Fibroblast of peridontal ligament (primary cell): ENCODE results near the gene DTNB.
A peak's percentile ranks its signal among the peaks of the same experiment; 100 is the strongest.

ENCODE experiments used
- DNase-seq: peaks from one replicate; pipeline ENCODE4 v3.0.0-alpha.2; 2010; ENCODE audit errors: extremely low read depth

Gene DTNB

DNA sequence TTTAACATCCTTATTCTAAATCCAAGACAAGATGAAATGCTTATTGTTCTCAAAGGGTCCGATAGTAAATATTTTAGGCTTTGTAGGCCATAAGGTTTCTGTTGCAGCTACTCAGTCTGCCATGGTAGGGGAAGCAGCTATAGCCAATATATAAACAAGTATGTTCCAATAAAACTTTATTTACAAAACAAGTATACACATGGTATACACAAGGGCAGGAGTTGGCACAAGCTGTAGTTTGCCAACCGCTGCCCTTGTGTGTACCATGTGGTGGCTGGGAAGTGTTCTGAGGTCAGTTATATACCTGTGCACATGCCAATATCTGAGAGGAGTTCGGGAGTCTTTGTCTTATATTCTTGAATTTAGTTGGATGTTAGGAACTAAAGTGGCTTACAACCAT lies 205.6 kb downstream of the DTNB start:
- DNase-seq: no peak

DNA sequence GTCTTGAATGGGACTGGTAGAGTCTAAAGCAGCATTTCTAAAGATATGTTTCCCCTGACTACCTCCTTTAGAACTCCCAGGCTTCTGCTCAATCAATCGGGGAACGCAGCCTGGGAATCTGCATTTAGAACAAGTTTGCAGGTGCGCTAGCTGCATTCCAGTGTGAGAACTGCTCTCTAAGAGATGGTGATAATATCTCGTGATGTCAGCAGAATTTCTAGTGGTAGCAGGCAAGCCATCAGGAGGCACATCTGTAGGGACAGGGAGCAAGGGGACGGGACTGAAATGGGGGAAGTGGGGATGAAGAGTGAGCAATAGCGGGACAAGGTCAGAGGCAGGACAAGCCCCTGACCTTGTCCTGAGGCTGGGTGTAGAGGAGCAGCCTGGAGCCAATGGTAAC lies 211.4 kb downstream of the DTNB start:
- DNase-seq: no peak

DNA sequence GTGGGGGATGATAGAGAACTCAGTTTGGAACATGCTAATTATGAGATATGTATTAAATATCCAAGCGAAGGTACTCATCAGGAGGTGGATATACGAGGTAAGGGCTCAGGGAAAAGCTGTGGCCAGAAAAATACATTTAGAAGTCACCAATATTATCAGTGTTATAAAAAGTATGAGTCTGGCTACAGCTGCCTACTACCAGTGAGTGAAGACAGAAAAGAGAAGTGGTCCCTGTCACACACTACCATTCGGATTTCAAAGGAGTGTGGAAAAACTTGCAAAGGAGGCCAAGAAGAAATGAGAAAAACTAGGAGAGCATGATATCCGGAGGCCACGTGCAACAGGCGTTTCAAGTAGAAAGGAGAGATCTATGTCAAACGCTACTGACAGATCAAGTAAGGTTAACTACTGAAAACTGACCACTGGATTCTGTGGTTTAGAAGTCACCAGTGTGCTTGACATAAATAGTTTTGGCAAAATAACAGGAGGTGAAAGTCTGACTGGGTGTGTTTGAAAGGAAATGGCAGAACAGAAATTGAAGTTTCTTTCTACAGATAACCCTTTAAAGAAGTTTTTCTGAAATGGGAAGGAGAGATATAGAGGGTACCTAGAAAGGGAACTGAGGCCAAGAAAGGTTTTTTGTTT lies 213.0 kb downstream of the DTNB start:
- no peak for DNase-seq

DNA sequence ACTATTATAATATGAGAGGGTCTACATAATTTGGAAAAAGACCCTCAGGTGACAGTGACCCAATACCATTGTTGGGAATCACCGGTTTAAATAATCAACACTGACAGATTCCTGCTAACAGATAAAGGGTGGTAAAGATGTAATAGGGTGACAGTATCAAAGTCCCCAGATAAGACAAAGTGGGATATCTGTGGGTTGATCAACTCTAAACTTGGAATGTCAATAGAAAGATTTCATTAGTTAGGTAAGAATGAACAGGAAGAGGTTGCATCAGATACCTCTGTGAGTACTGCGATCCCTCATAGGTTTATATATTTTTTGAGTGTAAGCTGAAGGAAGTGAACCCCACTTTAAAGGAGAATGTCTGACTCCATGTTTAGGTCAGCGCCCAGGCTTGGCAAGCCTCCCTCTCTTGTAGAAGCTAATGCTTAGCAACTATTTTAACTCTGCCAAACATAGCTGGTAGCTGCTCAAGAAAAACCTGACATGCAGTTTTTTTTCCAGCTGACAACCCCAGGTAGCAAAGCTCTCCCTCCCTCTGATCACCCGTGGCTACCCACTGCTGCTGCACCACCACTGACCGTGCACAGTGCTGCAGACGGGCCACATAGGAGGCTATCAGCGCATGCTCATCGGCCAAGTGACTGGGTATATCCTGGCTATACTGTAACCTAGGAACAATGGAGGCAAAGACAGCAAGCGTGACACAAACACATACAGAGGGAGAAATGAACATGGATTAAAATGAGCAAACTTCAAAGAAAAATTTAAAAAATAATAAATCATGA lies 218.4 kb downstream of the DTNB start:
- no peak for DNase-seq

DNA sequence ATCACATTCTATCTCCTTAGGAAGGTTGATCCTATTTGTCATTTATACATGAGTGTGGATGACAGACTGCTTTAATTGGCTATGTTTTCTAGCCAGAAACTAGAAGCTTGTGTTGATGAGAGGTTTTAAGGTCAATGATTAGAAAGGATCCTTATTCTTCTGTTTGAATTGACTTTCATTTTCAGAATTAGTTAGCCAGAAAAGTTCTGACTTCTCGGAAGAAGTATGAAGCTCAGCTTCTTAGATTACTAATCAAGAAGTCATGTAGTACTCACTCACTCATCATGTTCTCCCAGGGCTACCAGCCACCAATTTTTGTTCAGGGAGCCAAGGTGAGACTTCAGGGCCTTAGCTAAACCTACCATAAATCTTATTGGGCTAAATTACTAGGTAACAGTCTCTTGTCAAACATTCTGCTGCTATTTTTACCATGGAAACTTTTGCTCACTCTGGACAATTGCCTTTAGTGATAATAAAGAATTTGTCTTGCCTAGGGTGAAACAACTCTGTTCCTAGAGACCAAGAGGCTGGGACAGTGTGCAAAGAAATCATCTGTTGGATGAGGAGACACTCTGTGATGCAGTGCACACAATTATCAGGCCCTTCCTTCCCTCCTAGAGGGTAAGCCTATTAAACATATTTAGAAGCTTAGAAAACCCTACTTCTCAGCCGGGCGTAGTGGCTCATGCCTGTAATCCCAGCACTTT lies 220.0 kb downstream of the DTNB start:
- peak; percentile 53 for DNase-seq

DNA sequence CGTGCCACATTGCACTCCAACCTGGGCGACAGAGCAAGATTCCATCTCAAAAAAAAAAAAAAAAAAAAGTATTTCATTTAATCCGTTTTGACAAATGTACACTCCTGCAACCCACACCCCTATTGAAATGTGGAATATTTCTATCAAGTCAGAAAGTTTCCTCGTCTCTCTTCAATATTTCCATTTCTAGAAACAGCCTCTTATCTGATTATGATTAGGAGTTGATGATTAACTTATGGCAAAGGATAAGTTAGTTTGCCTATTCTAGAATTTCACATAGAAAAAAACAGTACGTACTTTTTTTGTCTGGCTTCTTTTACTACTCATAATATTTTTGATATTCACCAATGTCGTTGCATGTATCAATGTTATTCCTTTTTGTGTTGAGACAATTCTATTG lies 224.6 kb downstream of the DTNB start:
- no peak for DNase-seq

DNA sequence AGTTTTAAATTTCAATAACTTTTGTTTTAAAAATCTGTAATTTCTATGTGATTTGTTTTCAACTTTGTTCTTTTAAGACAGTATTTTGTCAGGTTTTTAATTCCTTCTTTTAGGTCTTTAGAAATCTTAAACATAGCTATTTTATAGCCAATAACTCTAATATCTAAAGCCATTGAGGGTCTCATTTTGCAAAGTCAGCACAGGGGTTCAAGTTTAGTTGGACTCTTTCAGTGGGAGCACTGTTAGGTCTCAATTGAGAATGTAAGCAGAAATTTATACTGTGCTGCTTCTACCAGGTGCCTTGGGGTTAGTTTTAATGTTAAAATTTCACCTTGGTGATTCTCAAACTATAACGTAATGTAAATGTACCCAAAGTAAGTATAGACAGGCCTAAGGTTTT lies 226.4 kb downstream of the DTNB start:
- DNase-seq: no peak

DNA sequence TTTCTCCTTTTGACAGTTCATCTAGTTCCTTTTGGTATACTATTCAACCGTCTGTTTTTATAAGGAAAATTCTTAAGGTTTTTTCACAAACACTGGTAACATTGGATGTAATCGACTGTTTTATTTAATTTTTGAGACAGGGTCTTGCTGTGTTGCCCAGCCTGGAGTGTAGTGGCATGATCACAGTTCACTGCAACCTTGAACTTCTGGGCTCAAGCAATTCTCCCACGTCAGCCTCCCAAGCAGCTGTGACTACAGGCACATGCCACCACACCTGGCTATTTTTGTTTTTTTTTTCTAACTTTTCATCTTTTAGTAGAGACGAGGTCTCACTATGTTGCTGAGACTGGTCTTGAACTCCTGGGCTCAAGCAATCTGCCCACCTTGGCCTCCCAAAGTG lies 227.3 kb downstream of the DTNB start:
- DNase-seq: no peak

DNA sequence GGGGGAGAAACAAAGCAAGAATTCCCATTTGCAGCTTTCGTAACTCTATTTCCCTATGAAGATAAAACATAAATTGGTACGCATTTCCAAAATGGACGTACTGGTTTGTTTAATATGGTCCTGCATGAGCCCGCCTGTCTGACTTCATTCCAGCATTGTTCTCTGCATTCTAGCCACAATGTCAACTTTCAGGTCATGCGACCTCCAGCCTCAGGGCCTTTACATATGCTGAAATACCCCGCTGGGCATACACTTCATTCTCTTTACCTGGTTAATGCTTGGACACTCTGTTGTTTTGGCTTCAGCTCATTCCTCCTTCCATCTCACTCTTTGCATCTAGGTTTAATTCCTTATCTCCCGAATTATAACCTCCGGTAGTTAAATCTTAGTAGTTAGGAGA lies 227.9 kb downstream of the DTNB start:
- no peak for DNase-seq

DNA sequence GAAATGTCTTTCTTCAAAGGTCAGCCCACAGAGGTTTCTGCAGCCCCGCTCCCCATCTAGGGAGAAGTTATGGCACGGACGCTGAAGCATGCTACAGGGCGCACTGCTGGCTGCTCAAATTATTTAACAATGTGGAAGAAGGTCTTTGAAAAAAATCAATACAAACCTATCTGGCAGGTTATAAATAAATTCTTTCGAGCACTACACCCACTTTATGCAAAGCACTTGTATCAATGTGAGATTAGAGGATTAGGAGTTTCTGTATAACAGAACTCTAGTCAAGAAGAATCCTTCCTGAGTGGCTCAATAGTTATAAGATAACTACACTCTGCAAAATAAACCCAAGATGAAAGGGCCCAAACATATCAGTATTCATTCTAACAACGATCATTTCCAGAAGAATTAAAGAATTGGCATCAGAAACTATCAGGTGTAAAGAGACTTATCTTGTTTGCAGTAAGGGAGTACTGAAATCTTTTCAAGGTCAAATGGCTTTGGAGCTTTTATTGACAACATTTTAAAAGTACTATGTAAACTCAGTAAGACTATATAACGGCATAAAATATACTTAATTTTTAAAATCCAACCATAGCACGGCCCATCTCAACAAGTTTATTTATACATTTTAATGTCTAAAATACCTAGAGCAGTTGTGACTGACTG lies 228.6 kb downstream of the DTNB start:
- no peak for DNase-seq

DNA sequence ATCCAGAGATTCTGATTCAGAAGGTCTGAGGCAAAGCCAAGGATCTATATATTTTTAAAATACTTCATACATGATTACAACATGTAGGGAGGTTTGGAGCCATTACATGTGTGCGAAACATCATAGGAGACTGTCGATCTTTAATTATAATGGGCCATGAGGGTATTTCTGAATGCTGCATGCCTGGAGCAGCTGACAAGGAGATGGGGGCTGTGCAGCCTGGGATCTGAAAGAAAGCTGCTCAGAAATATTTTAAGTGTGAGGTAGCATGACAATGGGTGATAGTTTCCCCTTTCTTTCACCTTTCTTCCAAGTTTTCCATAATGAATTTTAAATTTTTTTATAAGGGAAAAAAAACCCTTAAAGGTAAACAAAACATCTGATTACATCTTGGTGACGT lies 229.6 kb downstream of the DTNB start:
- DNase-seq: no peak

DNA sequence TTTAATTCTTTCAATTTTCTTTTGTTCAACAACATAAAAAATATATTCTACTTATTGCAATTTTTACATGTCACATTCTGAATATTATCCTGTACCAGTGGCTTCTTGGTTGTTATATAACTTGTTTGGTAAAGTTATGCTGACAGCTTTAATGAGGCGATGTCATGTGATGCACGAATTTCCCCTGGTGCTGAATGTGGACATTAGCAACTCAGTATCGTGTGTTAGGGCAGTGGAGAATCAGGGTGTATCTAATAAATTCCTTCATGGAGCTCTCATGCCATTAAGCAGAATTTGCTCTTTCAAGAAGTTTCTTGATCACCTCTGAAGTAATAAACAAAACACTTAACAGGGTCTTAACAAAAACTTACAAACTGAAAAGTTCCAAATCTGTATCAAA lies 232.0 kb downstream of the DTNB start:
- no peak for DNase-seq

DNA sequence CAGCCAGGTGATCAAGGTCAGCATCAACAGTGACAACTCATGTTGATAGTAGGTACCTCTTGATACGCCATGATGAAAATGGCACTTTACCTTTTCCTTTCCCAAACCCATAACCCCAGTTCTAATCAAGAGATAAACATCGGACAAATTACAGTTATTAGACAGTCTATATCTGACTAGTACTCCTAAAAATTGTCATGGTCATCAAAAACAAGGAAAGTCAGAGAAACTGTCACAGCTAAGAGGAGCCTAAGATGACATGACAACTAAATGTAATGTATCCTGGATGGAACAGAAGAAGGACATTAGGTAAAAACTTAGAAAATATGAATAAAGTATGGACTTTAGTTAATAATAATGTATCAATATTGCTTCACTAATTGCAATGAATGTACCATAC lies 234.6 kb downstream of the DTNB start:
- DNase-seq: no peak

DNA sequence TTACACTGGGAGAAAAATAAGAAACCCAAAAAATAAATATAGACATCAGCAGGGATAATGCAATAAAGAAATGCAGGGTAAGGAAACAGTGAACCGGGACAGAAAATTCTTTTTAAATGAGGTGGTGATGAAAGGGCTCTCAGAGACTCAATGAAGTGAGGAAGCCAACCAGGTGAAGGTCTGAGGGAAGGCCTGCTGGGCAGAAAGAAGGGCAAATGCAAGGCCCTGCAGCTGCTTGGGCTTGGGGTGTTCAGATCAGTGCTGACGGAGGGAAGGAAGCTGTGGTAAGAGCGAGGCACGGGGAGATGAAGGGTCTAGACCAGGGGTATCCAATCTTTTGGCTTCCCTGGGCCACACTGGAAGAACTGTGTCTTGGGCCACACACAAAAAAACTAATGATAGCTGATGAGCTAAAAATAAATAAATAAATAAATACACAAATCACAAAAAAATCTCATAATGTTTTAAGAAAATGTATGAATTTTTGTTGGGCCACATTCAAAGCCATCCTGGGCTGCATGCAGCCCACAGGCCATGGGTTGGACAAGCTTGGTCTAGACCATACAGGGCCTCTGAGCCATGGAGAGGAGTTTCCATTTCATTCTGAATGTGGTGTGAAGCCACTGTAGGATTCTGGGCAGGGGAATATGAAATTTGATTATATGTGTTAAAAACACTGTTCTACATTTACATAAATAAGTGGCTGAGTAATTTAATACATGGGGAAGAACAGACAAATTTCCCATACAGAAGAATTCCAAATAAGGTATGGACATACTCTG lies 235.3 kb downstream of the DTNB start:
- no peak for DNase-seq

DNA sequence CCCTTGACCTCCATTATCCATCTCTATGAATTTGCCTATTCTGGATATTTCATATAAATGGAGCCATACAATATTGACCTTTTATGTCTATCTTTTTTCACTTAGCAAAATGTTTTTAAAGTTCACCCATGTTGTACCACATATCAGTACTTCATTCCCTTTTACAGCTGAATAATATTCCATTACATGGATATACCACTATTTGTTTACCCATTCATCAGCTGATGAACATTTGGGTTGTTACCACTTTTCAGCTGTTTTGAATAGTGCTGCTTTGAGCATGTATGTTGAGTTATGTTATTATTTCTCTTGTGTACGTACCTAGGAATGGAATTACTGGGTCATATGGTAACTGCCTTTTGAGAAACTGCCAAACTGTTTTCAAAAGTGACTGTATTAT lies 238.0 kb downstream of the DTNB start:
- DNase-seq: no peak

DNA sequence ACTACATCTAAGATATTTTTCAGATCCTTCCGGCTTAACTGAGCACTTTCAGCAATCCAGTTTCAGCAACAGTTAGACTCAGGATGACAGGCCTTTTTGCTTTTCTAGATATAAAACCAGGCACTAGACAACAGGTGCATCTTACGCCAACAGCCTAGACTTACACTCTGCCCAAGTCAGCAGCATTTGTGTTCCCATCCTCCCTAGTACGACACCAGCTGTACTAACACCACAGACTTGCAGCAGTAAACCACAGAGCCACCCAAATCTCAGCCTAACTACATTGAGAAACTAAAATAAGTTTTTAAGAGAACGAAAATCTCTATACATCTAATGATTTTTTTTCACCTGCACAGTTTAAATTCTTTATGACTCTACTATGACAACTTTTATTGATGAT lies 241.8 kb downstream of the DTNB start:
- DNase-seq: no peak

DNA sequence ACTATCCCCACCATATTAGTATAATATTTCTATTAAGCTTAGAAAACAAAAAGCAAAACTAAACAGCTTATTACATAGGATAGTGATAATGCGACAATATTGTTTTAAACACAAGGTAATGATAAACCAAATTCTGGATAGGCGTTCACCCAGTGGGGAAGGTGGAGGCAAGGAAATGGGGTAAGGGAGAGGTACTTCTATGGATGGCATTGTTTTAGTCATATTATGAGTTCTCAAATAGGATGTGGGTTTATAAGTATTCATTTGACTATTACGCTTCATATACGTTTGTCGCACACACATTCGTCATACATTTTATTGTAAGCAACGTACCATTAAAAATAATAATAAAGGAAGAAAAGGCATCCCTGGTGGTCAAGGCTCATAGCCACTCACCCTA lies 242.8 kb downstream of the DTNB start:
- no peak for DNase-seq

DNA sequence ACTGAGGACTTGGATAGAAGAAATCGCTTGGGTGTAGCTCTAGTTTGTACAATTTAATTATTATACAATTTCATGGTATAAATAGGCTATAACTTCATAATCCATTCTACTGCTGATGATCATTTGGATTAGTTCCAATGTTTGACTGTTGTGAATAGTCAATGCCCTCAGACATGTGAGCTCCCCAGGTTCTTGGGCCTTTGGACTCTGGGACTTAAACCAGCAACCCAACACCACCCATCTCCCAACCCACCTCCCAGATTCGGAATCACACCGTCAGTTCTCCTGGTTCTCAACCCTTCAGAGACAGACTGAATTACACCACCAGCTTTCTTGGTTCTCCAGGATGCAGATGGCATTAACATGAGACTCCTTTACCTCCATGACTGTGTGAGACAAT lies 247.1 kb downstream of the DTNB start:
- no peak for DNase-seq

DNA sequence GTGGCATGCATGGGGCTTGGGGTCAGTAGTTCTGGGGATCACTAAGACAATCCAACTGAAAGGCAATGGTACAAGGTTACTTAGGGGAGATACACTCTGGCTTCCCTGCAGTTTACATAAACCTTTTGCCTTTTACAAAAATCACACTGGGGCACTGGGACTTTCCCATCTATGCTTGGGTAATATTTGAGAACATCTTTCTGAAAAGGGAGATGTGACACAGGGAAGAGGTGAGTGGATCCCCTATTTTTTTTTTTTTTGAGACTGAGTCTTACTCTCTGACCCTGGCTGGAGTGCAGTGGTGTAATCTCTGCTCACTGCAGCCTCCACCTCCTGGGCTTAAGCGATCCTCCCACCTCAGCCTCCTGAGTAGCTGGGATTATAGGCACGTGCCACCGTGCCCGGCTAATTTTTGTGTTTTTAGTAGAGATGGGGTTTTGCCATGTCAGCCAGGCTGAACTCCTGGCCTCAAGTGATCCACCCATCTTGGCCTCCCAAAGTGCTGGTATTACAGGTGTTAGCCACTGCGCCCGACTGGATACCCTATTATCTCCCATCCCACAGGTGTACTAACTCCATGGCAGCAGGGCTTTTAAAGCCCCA lies 248.8 kb downstream of the DTNB start:
- no peak for DNase-seq

DNA sequence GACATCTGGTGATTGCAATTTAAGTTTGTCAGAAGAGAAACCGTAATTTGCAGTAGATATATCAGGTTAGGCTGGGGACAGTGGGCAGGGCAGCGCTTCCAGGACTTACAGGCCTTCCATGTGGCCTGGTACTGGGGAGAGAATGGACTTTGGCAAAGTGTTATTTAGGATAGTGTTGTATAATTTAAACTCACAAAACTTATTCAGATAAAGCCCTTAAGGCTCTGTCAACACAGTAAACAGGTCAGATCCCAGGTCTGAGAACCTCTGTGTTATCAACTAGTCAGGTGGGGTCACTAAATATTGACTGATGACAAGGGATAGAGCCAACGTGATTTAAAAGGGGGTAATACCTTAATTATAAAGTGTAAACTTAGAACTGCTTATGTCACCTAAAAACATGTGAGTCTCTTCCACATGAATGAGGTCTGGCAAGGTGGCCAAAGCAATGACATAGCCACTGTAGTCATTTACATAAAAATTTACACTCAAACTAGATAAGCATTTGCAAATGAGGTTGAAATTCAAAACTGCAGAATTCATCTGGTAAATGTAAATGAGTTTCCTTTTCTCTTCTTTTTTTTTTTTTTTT lies 251.5 kb downstream of the DTNB start:
- no peak for DNase-seq

DNA sequence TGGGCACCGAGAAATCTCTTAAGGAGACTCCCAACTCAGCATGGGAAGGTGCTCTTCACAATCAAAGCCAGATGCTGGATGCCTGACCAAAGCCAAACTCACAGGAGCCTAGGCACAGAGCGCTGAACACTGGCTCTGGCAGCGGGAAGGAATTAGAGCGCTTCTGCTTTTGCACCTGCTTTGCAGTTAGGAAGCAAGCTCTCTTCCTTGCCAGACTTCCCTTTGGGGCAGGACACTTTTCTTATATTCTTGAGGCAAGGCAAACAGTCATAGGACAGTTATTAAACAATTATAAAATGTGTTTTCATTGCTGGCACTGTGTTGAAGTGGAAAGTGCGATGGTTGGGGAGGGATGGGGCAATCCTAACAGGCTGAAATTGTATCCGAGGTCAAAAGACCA lies 252.1 kb downstream of the DTNB start:
- DNase-seq: no peak
